GM18861 (cell line): ENCODE measurements around the gene TMEM140.
A peak's percentile ranks its signal among the peaks of the same experiment; 100 is the strongest.
"Not testable (repeated sequence)": the region's sequence is repeated elsewhere in the genome, so short reads cannot be mapped to it uniquely, and the experiment has no call there.

Experiments
- ATAC-seq: cut with Tn5 transposase; IDR thresholded peaks from one replicate; pipeline ENCODE4 v1.9.1; 2021; ENCODE audit not compliant: unreplicated experiment

Gene TMEM140

DNA sequence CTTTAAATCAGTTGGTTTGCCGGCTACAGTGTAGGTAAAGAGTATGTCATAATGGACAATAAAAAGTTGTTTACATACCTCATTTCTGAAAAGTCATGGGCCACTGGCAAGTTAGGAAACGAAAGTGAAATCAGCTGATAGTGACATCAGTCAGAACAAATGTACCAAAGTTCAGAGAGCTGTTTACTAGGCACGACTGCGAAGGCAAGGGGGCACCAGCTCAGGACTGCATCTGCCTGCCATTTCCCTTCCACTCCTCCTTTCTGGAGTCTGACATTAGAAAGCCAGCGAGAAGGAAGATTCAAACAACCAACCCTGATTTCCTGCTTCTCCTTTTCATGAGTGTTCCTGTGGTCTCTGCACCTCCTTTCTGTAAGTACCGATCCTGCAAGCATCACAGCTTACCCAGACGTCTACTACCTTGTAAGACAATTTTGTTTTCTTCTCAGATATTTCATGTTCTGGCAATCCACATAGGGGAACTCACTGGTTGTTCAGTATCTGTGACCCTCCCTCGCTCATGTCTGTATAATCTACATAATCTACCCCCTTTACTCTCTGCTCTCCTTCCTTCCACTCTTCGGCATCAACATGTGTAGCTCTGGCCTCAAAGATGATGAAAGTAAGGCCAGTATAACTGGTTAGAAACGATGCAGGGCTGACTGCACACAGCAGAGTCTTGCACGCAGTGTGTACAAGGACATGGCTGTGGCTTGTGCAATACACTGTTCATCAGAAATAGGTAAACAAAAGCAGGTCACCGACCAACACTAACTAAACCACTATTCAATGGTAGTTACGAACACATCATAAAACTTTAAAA lies at the start of gene TMEM140:
TMEM140 (plus strand) TSS at position 174 of the 823 bp plus-strand sequence. CDS start 16,370 bp downstream, outside the sequence.
- ATAC-seq: peak; percentile 42

DNA sequence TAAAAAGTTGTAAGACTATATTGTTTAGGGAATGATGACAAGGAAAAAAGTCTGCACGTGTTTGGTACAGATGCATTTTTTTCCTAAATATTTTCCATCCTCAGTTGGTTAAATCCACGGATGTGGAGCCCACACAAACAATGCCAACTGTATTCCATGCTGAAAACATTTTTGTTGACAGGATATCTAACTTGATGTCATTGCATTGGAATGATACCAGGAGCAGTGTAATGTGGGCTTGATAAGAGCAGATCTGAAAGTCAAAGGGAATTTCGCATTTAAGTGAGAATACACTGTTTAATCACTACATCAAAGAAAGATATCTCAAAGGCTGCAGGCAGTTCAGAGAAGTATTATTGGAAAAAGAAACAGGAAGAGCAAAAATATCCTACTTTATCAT lies 49.5 kb upstream of the TMEM140 start:
- ATAC-seq: no peak

DNA sequence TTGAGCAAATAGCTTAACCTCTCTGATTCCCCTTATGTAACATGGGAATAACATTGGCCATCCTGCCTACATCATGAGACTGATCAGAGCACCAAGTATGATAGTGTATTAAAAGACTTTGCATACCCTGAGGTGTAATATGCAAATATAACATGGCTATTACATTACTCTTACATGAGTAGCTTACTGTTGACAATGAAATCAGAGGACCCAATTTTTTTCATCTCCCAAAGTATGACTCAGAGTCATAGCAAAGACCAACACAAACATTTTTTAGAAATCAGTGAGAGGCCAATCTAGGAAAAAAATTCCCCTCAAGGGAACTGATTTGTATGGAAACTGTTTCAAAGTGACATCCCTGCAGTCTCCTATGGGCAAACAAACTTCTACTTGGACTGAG lies 47.0 kb upstream of the TMEM140 start:
- no peak for ATAC-seq

DNA sequence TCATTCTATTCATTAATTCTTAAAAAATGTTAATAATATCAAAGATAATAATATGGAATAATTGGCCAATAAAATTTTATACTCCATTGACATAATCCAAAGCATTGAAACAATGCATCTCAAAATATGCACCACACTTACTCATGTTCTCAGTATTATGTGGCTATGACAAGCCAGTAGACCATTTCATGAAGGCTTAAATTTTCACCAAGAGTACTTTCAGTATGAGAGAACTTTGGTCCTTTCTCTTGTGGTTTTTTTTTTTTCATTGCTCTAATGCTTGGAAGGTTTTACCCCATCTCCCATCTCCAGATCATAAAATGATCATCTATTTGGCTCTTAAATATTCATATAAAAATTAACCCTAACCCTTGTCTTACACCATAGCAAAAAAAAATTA lies 45.5 kb upstream of the TMEM140 start:
- ATAC-seq: peak; percentile 98

DNA sequence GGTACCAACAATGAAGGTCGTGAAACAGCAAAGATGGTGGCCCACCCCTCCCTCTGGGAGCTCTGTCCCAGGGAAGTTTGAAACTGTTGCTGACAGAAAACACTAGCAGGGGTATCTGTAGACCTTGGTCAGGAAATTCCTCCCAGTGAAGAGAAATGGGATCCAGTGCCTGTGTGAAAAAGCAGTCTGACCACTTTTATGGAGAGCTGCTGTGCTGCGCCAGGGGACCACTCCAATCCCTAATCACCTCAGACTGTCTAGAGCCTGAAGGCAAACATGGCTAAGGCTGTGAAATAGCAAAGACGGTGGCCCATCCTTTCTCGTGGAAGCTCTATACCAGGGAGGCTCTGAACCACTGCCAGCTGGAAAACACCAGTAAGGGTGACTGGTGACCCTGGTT lies 38.3 kb upstream of the TMEM140 start:
- no peak for ATAC-seq

DNA sequence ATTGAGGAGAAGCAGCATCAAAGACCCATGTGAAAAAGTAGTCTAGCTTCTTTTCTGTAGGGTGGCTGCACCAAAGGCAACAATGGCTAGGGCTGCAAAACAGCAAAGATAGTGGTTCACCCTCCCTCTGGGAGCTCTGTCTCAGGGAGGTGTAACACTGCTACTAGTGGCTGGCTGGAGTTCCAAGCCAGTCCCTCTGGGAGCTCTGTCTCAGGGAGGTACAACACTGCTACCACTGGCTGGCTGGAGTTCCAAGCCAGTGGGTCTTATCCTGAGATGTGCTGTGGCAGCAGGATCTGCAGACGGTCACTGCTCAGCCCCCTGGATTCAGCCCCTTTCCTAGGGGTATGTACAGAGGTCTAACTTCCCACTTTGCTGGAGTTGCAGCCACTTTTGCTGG lies 37.9 kb upstream of the TMEM140 start:
- no peak for ATAC-seq

DNA sequence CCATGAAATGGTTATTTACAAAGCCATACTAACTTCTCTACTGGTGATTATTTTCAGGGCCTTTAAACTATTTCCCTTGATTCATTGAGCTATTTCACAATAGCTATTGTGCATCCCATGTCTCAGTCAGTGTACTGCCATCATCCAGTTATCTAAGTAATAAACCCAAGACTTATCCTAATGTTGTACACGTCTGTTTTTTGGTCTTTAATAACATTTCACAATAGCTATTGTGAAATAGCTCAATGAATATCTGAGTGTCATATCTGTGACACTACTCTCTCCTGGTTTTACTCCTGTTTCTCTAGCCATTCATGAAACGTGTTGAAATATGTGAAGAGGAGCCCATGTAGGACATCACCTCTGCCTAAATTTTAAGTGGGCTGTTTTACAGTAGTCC lies 36.5 kb upstream of the TMEM140 start:
- no peak for ATAC-seq

DNA sequence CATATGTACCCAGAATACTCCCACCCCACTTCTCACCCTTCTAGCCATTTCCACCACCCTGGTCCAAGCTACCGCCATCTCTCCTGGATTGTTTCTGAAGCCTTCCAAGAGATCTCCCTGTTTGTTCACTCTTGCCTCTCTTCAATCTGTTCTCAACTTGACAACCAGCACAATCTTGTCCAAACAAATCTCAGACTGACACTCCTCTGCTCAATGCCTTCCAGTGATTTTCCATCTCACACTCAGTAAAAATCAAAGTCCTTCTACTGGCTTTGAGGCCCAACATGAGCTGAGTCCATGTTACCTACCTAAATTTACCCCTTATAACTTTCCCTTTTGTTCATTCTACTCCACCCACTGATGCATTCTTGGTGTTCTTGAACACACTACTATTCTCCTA lies 33.2 kb upstream of the TMEM140 start:
- no peak for ATAC-seq

DNA sequence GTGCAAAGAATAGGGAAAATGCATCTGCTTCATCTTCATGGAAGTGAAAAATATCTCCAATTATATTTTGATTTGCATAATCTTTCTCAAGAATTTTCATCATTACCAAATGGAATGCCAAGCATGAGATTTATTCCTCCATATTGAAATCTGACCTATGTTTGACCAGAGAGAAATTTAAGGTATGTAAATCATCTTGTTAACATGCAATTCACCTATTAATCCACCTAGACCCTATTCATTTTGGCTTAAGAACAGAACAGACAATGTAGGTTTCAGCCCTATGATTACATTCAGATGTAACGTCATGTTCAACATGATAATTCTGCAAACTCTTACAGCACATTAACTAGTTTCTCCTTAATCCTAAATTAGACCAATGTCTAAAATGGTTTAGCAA lies 30.8 kb upstream of the TMEM140 start:
- no peak for ATAC-seq

DNA sequence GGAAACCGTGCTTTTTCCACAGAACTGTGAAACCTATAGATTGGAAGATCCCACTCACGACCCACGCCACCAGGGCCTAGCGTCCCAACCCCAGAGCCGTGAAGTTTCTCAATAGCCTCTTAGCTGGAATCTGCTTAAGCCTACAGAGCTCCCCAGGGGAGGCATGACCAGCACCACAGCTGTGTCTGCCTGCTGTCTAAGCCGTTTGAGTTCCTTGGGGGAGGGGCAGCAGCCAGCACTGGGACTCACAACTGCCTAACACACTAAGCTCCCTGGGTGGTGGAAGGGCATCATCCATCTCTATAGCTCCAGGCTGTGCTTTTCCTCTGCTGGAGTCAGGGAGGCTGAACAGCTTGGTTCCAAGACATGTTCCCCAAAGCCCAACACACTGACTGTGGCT lies 26.0 kb upstream of the TMEM140 start:
- no peak for ATAC-seq

DNA sequence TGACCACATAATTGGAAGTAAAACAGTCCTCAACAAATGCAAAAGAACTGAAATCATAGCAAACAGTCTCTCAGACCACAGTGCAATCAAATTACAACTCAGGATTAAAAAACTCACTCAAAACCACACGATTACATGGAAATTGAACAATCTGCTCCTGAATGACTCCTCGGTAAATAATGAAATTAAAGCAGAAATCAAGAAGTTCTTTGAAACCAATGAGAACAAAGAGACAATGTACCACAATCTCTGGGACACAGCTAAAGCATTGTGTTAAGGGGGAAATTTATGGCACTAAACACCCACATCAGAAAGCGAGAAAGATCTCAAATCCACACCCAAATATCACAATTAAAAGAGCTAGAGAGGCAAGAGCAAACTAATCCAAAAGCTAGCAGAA lies 23.2 kb upstream of the TMEM140 start:
- not testable (repeated sequence) for ATAC-seq

DNA sequence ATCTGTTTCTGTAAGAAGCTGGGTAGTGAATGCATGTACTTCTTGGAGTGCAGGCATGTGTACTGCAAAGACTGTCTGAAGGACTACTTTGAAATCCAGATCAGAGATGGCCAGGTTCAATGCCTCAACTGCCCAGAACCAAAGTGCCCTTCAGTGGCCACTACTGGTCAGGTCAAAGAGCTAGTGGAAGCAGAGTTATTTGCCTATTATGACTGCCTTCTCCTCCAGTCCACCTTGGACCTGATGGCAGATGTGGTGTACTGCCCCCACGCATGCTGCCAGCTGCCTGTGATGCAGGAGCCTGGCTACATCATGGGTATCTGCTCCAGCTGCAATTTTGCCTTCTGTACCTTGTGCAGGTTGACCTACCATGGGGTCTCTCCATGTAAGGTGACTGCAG lies 18.9 kb upstream of the TMEM140 start:
- ATAC-seq: no peak

DNA sequence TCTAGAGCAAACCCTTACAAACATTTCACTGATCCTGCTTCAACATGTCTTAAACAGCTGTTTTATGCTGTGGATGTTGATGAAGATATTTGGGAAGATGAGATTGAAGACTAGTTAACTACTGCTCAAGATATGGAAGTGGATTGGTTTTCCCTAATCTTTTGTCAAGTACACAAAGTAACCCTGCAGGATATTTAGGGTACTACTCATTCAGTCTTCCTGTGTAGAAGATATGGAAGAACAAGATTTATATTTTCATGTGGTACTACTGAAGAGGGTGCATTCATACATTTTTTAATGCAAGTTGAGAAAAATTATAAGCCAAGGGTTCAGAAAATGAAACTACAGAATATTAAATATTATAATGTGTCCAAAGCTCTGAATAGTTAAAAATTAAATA lies 18.3 kb upstream of the TMEM140 start:
- no peak for ATAC-seq

DNA sequence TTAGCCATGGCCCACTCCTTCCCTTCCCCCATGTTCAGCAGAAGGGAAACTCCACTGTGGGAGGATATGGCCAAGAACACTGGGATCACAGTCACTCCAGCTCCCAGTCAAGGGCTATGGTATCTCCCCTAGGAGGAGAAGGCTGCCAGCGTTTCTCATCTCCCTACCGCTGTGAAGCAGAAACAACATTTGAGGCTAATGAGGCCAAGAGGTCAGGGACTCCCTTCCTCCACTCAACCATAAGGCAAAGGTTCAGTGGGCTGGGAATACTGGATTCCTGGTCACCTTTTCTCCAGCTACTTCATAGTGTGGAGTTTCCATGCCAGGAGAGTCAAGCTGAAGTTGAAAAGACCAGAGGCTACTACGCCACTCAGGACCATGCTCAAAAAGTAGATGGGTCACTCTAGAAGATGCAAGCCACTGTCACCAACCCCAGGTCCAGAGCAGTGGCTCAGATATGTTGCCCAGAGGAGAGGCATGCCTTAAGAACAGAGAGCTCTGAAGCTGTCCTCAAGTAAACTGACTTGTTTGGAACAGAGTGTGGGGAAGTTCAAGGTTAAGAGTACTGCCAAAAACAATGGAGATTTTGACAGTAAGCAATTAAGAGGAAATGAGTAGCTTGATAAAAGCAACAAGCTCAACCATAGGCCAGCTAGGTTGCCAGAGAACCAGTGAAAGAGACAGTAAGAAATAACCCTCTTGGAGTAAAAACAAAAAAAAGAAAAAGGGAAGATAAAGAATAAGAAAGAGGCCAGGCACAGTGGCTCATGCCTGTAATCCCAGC lies 3.8 kb upstream of the TMEM140 start:
- ATAC-seq: no peak

DNA sequence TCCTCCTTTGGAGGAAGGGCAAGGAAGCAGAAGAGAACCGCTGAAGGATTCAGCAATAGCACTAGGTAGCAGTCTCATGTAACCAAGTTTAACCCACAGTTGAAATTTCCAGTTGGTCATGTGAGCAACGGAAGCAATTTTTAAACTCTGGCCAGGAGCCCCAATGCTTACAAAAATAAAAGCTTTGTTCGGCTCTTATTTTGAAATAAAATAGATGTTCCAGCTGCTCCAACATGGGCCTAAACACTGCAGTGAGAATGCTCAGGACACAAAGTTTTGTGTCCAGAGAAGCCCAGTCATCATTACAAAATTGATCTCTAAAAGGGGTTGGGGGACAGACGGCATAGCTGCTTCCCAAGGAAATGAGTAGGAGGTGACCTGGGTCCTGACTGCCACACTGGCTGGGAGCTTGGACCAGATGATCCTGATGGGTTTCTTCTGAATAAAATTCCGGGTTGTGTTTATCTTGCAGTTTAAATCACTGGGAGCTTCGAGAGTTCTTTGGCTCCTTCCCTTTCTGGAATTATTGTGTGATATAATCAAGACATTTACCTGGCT lies 452 bp upstream of the TMEM140 start:
- ATAC-seq: no peak

DNA sequence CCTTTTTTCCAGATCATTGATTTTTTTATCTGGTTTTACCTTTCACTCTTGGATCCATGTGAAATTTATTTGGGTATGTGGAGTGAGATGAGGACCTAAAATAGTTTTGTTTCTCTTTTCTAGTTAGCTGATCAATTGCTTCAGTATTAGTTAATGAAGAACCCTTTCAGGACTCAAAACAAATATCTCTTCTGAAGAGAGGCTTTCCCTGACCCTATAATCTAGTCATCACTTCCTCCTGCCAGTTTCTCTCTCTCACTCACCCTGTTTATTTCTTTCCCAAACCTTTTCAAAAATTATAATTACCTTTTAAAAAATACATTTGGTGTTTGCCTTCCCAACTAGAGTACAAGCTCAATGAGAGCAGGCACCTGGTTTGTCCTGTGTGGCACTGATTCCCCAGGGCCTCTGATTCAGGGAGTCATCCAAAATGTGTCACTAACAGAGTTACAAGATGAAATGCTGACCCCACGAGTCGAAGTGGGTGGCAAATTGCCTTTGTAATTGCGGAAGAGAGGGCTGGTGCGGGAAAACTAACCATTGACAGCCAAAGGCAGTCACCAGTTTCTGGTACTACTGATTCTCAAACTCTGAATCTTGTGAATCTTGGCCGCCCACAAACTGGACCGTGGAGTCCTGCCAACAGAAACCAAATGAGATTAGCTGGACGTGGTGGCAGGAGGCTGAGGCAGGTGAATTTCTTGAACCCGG lies 2.4 kb downstream of the TMEM140 start:
- ATAC-seq: no peak

DNA sequence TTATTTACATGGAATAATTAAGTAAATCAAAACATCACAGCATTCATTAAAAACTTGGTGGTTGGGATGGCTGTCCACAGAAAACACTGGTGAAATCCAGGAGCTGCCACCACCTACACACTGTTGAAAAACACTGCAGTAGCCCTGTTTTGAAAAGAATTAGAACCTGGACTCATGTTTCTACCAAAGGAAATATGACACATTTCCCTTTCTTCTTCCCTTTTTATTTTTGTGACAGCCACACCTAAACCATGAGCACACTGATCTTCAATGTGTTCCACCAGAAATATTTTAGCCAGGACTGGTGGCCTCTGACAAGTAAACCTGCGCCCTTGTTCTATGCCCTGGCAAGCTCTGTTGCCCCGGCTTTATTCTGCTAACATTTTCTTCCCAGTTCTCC lies 3.3 kb downstream of the TMEM140 start:
- no peak for ATAC-seq

DNA sequence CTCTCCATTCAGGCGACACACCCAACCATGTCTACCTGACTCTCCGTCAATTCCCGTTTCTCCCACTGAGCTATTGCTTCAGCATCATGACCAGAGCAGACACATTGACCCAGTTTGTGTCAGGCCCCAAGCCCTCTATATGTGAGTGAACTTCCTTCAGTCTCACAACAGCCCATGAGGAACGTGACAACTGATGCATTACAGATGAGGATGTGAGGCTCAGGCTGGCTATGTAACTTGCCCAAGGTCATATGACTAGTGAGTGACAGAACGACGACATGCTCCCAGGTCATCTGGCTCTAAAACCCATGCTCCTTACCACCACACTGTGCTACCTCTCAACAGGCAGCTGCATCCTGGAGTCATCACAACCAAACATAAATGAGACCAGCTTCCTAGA lies 3.7 kb downstream of the TMEM140 start:
- ATAC-seq: peak; percentile 22

DNA sequence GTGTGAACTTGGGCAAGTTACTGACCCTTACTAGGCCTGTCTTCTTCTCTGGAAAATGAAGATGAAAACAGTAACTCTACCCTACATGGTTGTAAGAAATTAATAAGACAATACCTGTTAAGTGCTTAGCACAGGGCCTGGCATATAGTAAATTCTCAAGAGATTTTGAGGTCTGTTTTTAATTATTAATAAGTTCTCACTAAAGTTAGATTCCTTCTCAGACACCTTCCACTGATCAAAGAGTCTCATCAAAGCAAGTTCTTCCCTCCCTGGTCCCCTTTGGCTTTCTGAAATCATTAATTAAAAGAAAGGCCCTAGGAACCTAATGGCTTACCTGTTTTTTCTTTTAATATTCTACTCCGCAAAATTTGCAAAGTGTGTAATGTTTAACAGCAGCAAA lies 4.6 kb downstream of the TMEM140 start:
- peak; percentile 35 for ATAC-seq

DNA sequence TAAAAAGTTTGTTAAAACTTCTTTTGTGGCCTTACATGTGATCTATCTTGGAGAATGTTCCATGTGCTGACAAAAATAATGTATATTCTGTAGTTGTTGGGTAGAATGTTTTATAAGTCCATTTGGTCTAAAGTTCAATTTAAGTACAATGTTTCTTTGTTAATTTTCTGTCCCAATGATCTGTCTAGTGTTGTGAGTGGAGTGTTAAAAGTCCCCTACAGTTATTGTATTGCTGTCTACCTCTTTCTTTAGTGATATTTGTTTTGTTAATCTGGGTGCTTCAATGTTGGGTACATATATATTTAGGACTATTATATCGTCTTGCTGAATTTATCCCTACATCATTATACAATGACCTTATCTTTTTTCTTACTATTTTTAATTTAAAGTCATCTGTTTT lies 6.9 kb downstream of the TMEM140 start:
- ATAC-seq: no peak

DNA sequence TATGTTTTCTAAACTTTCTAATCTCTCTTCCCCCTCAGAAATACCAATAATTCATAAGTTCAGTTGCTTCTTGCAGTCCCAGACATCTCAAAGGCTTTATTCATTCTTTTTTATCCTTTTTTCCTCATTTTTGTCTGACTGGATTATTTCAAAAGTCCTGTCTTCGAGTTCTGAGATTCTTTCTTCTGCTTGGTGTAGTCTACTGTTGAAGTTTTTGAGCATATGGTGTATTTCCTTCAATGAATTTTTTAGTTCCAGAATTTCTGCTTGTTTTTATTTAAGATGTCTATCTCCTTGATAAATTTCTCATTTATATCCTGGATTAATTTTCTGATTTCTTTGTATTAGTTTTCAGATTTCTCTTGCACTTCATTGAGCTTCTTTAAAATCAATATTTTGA lies 8.4 kb downstream of the TMEM140 start:
- no peak for ATAC-seq
